Pericardium fibroblast (primary cell): ENCODE results near the gene CDK5R1. TPM values are rescaled to one million over a fixed set of nuclear protein-coding genes. Genes with fewer than 3 reads are reported as not detected.

ENCODE experiments used
- total RNA-seq: library from RNA; depleted of rRNA; stranded (reverse); fragments of >200 nt; gene quantifications from 2 replicates; pipeline ENCODE4 v1.2.3, GENCODE V29; 2015

The CDK5R1 gene
- total RNA-seq, result 0.51 and 1.1 TPM in 2 replicates

GRCh38 chr17:32486701-32487472 lies at the start of gene CDK5R1:
Gene CDK5R1, plus strand, starts transcription at chr17:32486993. Its CDS starts 628 bp downstream, at chr17:32487621.

GRCh38 chr17:32444301-32445073 lies 42.3 kb upstream of the CDK5R1 start, which contains the start of gene PSMD11:
Gene PSMD11, plus strand, starts transcription at chr17:32444510. Its CDS starts 14 bp downstream, at chr17:32444524.

Other genes starting within 250 kb of the CDK5R1 start
- gene RHBDL3, start 221.2 kb upstream of the CDK5R1 start, total RNA-seq, result not detected in 2 replicates
- gene C17orf75, start 144.8 kb upstream of the CDK5R1 start, total RNA-seq, result 5.4 and 6.6 TPM in 2 replicates
- 82.4 and 82.6 TPM in 2 replicates for gene ZNF207, start 136.8 kb upstream of the CDK5R1 start, total RNA-seq
- gene PSMD11, start 42.5 kb upstream of the CDK5R1 start, total RNA-seq, result 32.7 and 42.5 TPM in 2 replicates